SKM-1 (cell line): ENCODE results near the gene LGALS7B.
"Not testable (repeated sequence)": the region's sequence is repeated elsewhere in the genome, so short reads cannot be mapped to it uniquely, and the experiment has no call there.

Experiments
- DNase-seq: peaks from one replicate; lab custom pipeline; 2025; ENCODE audit not compliant: unreplicated experiment; lab: John Stamatoyannopoulos, UW

The LGALS7B gene

GRCh38 chr19:38793671-38794070 lies 4.7 kb downstream of the LGALS7B start:
- DNase-seq: no peak

- DNase-seq: no peak
Observed at GRCh38 chr19:38795549-38795948, 6.5 kb downstream of the LGALS7B start.

GRCh38 chr19:38796154-38796553 lies 7.2 kb downstream of the LGALS7B start:
- no peak for DNase-seq

- DNase-seq: not testable (repeated sequence)
Observed at GRCh38 chr19:38797781-38798180, 8.8 kb downstream of the LGALS7B start.

- DNase-seq: no peak
Observed at GRCh38 chr19:38799104-38799503, 10.1 kb downstream of the LGALS7B start.

GRCh38 chr19:38800577-38801347 lies 11.8 kb downstream of the LGALS7B start:
- DNase-seq: no peak

GRCh38 chr19:38801359-38802095 lies 12.5 kb downstream of the LGALS7B start:
- DNase-seq: no peak

- DNase-seq: no peak
Observed at GRCh38 chr19:38803543-38803942, 14.5 kb downstream of the LGALS7B start.

- DNase-seq: no peak
Observed at GRCh38 chr19:38805180-38805579, 16.2 kb downstream of the LGALS7B start.

- DNase-seq: no peak
Observed at GRCh38 chr19:38806371-38806770, 17.4 kb downstream of the LGALS7B start.

- DNase-seq: not testable (repeated sequence)
Observed at GRCh38 chr19:38807374-38808098, 18.5 kb downstream of the LGALS7B start.

- no peak for DNase-seq
Observed at GRCh38 chr19:38808741-38809140, 19.7 kb downstream of the LGALS7B start.

GRCh38 chr19:38809592-38810252 lies 20.7 kb downstream of the LGALS7B start:
- no peak for DNase-seq

- DNase-seq: no peak
Observed at GRCh38 chr19:38812009-38812840, 23.2 kb downstream of the LGALS7B start.

- no peak for DNase-seq
Observed at GRCh38 chr19:38812841-38813320, 23.9 kb downstream of the LGALS7B start, which contains the start of gene LGALS4. LGALS4 (minus strand) TSS chr19:38812945; CDS start chr19:38812886, 59 bp downstream.

GRCh38 chr19:38813323-38813722 lies 24.3 kb downstream of the LGALS7B start:
- DNase-seq: no peak

GRCh38 chr19:38813932-38814331 lies 24.9 kb downstream of the LGALS7B start:
- DNase-seq: not testable (repeated sequence)

- no peak for DNase-seq
Observed at GRCh38 chr19:38815059-38816001, 26.3 kb downstream of the LGALS7B start.
